GM18907 (cell line): Measurements from ENCODE around the gene MAD1L1.
A peak's percentile ranks its signal among the peaks of the same experiment; 100 is the strongest.
"Not testable (repeated sequence)": the region's sequence is repeated elsewhere in the genome, so short reads cannot be mapped to it uniquely, and the experiment has no call there.

Source experiments
- ATAC-seq: cut with Tn5 transposase; IDR thresholded peaks from one replicate; pipeline ENCODE4 v1.9.1; 2021; ENCODE audit warnings: mild to moderate bottlenecking, moderate library complexity; ENCODE audit not compliant: unreplicated experiment

MAD1L1 gene

DNA sequence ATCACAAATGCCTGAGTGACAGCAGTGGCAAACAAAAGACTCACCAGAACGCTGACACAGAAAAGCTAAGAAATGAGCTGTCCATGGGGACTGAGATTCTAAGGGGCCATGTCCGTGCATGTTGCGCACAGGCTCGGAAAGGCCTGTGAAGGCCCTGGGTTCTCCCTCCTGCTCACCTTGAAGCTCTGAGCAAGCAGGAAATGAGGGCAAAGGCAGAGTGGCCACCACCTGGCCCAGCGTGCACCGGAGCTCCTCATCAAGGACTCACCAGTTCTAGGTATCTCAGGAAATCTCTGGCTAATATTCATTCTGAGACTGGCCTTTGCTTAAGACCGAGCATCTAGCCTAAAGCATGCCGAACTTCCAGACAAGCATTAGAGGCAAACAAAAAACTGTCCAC lies 52.7 kb downstream of the MAD1L1 start:
- ATAC-seq: no peak

- ATAC-seq: no peak
Measured at GRCh38 chr7:2175514-2175913, 57.2 kb downstream of the MAD1L1 start.

GRCh38 chr7:2175091-2175490 lies 57.7 kb downstream of the MAD1L1 start:
- ATAC-seq: no peak

- ATAC-seq: no peak
Measured at GRCh38 chr7:2173189-2173827, 59.4 kb downstream of the MAD1L1 start.

GRCh38 chr7:2172311-2173188 lies 60.2 kb downstream of the MAD1L1 start:
- no peak for ATAC-seq

GRCh38 chr7:2171855-2172254 lies 60.9 kb downstream of the MAD1L1 start:
- no peak for ATAC-seq

GRCh38 chr7:2170576-2171521 lies 61.9 kb downstream of the MAD1L1 start:
- no peak for ATAC-seq

GRCh38 chr7:2169923-2170575 lies 62.7 kb downstream of the MAD1L1 start:
- ATAC-seq: no peak

DNA sequence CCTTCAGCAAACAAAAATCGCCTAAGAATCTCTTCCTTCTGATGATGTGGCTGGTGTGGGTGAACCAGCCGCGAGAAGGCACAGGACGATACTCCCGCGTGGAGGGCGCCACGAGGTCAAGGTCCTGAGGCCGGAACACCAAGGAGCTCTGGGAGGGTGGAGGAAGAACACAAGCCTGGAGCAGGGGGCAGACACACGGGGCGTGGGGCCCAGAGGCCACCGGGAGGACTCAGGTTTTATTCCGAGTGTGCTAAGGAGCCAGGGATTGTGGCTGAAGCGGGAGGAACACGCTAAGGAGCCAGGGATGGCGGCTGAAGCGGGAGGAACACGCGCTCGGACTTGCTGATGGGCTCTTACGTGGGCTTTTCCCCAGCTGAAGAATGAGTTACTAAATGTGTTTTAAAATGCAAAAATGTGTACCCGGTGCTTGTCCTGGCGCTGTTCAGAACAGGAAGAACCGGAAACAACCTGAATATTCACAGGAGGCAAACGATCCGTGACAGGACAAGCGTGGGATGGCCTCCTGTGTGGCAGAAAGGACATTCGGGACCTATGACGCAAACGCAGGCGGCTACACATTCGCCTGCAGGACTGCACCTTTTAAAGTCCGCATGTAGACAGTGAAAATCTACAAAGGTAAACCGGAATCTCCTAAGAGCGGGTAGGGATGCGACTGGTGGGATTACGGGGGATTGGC lies 64.0 kb downstream of the MAD1L1 start:
- ATAC-seq: no peak

- no peak for ATAC-seq
Measured at GRCh38 chr7:2166625-2167280, 66.0 kb downstream of the MAD1L1 start.

DNA sequence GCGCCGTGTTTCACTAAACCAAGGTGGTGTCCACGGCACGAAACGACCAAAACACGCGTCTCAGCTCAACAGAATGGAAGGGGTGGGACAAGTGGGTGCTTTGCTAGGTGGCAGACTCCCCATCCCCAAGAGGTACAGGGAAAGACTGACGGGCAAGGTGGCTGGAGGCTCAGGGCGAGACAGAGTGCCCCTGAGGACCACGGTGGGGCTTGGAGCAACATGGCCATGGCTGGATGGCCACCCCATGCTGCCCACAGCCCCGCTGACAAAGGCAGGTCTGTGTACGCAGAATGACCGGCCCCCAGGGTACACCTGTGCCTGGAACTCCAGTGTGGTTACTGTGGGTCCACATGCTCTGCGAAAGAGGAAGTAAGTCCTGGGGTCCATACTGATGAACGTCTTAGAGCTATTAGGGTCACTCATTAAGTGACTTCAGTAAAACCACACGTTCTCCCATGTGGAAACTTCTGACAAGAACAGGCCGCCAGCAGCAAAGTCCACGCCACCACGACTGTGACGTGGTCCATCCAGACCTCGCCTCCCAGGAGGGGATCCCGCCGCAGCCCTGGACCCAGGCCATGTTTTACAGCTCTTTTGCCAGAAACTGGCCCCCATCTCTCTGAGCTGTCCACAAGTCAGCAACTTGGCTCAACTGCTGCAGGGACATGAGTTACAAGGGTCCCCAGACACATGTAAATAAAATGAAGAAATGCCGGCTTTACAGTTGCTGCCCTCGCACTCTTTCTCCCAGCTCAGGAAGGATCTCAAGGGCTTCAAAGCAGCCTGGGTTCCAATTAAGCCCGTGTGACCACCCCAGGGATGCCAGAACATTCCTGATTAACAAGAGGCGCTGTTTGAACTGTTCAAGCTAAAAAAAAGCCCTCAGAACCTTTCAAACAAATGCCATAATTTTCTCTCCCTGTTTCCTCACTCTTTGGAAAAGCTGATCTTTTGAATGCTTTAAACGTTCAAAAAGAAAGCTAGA lies 66.8 kb downstream of the MAD1L1 start:
- ATAC-seq: peak; percentile 93

DNA sequence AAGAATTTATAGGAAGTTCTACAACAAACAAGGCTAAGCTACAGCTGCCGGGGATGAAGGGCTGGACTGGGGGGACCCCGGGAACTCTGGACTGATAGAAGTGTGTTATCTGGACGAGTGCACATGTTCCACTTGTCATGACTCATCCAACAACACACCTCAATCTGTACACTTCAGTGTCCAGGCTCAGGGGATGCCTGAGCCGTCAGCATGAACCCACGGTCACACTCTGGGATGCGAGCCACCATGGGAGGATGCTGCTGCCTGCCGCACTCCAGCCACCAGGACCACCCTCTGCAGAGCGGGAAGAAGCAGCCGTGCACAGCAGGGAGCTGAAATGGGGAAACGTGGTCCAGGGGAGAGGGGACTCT lies 67.5 kb downstream of the MAD1L1 start:
- no peak for ATAC-seq

DNA sequence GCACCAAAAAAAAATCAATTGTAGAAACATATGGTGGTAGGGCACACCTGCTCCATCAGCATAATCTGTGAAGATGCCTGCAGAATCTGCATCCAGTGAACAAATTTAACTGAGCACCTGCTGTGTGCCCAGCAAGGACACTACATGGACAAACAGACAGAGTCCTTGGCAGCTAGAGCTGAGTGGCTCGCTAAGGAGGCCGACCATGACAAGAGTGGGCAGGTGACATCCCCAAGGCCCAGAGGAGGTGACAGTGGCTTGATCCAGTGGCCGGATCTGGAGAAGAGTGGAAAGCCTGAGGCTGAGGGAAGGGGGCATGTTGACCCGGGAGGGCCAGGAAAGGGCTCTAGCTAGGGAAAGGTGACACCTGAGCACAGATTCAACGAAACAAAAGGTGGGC lies 68.1 kb downstream of the MAD1L1 start:
- no peak for ATAC-seq

GRCh38 chr7:2163600-2164555 lies 68.9 kb downstream of the MAD1L1 start:
- ATAC-seq: no peak

DNA sequence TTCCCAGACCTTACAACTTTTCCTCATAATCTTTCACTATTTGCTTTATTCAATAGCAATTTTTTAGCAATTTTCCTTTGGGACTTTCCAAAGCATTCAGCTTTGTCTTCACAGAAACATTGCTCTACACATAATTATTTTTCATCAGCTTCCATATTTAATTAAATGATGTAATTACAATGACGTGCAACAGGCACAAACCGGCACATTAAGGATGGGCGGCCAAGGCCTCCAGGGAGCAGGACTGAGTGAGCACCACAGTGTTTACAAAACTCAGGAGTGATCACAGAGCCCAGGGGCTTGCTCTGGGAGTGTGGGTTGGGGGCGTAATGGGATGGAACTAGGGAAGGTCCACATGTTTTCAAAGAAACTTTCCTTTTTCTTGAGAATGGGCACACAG lies 69.8 kb downstream of the MAD1L1 start:
- no peak for ATAC-seq

GRCh38 chr7:2162004-2162902 lies 70.5 kb downstream of the MAD1L1 start:
- ATAC-seq: not testable (repeated sequence)
